22Rv1 (cell line): Measurements from ENCODE around the gene IRAK4.

ENCODE experiments used
- ZFX ChIP-seq: fragments of 450-650 bp; IDR thresholded peaks from 2 replicates; pipeline ENCODE4 v1.6.1; 2017; ENCODE audit warnings: antibody characterized with exemption, borderline replicate concordance
- TF ChIP-seq, protein P1 (sequence below): fragments of 450-650 bp; IDR thresholded peaks from 2 replicates; pipeline ENCODE4 v1.5.1; 2017; ENCODE audit warnings: mild to moderate bottlenecking

DNA sequence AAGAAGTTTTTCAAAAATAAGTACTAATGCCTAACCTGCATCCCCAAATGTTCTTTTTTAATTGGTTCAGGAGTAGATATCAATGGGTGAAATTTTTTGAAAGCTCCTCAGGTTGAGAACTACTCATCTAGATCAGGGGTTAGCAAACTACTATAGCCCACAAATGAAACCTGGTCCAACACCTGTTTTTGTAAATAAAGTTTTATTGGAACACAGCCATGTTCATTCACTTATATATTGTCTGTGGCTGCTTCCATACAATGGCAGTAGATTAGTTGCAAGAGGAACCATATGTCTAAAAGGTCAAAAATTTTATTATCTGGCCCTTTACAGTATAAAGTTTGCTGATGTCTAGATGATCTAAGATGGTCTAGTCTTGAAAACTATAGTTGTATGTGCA lies 13.9 kb upstream of the IRAK4 start:
- TF ChIP-seq, protein P1, sequence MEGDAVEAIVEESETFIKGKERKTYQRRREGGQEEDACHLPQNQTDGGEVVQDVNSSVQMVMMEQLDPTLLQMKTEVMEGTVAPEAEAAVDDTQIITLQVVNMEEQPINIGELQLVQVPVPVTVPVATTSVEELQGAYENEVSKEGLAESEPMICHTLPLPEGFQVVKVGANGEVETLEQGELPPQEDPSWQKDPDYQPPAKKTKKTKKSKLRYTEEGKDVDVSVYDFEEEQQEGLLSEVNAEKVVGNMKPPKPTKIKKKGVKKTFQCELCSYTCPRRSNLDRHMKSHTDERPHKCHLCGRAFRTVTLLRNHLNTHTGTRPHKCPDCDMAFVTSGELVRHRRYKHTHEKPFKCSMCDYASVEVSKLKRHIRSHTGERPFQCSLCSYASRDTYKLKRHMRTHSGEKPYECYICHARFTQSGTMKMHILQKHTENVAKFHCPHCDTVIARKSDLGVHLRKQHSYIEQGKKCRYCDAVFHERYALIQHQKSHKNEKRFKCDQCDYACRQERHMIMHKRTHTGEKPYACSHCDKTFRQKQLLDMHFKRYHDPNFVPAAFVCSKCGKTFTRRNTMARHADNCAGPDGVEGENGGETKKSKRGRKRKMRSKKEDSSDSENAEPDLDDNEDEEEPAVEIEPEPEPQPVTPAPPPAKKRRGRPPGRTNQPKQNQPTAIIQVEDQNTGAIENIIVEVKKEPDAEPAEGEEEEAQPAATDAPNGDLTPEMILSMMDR: no peak
- no peak for TF ChIP-seq ZFX
